ENCODE data around the gene EEF2.
"Not testable (repeated sequence)": the region's sequence is repeated elsewhere in the genome, so short reads cannot be mapped to it uniquely, and the experiment has no call there.

EEF2 gene

GRCh38 chr19:4012975-4013634, 27.8 kb upstream of the EEF2 start:
- Histone ChIP-seq H3K27me3 (ENCODE audit: control insufficient read depth, insufficient read depth, low read length) (no peaks in the 10 kb centered on the region), H3K9me3 (ENCODE audit: control insufficient read depth, insufficient read depth, low read length) (no peaks in the 10 kb centered on the region), H3K9ac (ENCODE audit: low read depth, low read length) (no peak overlapping the region), H3K4me3 (ENCODE audit: low read depth, low read length) (no peak overlapping the region), H3K4me1 (ENCODE audit: control insufficient read depth, insufficient read depth, low read length) (peaks cover 8% of the 10 kb centered on the region), H3K36me3 (ENCODE audit: control insufficient read depth, insufficient read depth, low read length) (peaks cover 44% of the 10 kb centered on the region)

- no peak overlapping the region for H3K9ac ChIP-seq (ENCODE audit: low read depth, low read length)
- peaks cover 42% of the 10 kb centered on the region for H3K36me3 ChIP-seq (ENCODE audit: control insufficient read depth, insufficient read depth, low read length)
- H3K4me1 ChIP-seq (ENCODE audit: control insufficient read depth, insufficient read depth, low read length): peaks cover 8% of the 10 kb centered on the region
Observed at GRCh38 chr19:4012092-4012974, 27.1 kb upstream of the EEF2 start.

GRCh38 chr19:4011430-4011829, 26.2 kb upstream of the EEF2 start:
- H3K36me3 ChIP-seq (ENCODE audit: control insufficient read depth, insufficient read depth, low read length): peaks cover 41% of the 10 kb centered on the region
- not testable (repeated sequence) for H3K4me1 ChIP-seq (ENCODE audit: control insufficient read depth, insufficient read depth, low read length); H3K9ac ChIP-seq (ENCODE audit: low read depth, low read length); H3K4me3 ChIP-seq (ENCODE audit: low read depth, low read length); H3K27me3 ChIP-seq (ENCODE audit: control insufficient read depth, insufficient read depth, low read length); H3K9me3 ChIP-seq (ENCODE audit: control insufficient read depth, insufficient read depth, low read length)

More at GRCh38 chr19:4012092-4012974, 27.1 kb upstream of the EEF2 start:
- Histone ChIP-seq H3K9me3 (ENCODE audit: control insufficient read depth, insufficient read depth, low read length) (no peaks in the 10 kb centered on the region), H3K4me3 (ENCODE audit: low read depth, low read length) (no peak overlapping the region), H3K27me3 (ENCODE audit: control insufficient read depth, insufficient read depth, low read length) (no peaks in the 10 kb centered on the region)

GRCh38 chr19:4010808-4011110, 25.5 kb upstream of the EEF2 start:
- Histone ChIP-seq H3K4me1 (ENCODE audit: control insufficient read depth, insufficient read depth, low read length) (peaks cover 8% of the 10 kb centered on the region), H3K4me3 (ENCODE audit: low read depth, low read length) (no peak overlapping the region), H3K9me3 (ENCODE audit: control insufficient read depth, insufficient read depth, low read length) (no peaks in the 10 kb centered on the region), H3K36me3 (ENCODE audit: control insufficient read depth, insufficient read depth, low read length) (peaks cover 41% of the 10 kb centered on the region), H3K27me3 (ENCODE audit: control insufficient read depth, insufficient read depth, low read length) (no peaks in the 10 kb centered on the region), H3K9ac (ENCODE audit: low read depth, low read length) (no peak overlapping the region)

GRCh38 chr19:4009990-4010807, 24.9 kb upstream of the EEF2 start:
- Histone ChIP-seq H3K27me3 (ENCODE audit: control insufficient read depth, insufficient read depth, low read length) (no peaks in the 10 kb centered on the region), H3K36me3 (ENCODE audit: control insufficient read depth, insufficient read depth, low read length) (peaks cover 36% of the 10 kb centered on the region), H3K4me3 (ENCODE audit: low read depth, low read length) (no peak overlapping the region), H3K9ac (ENCODE audit: low read depth, low read length) (no peak overlapping the region), H3K9me3 (ENCODE audit: control insufficient read depth, insufficient read depth, low read length) (no peaks in the 10 kb centered on the region), H3K4me1 (ENCODE audit: control insufficient read depth, insufficient read depth, low read length) (peaks cover 8% of the 10 kb centered on the region)

- Histone ChIP-seq H3K4me3 (ENCODE audit: low read depth, low read length) (peak overlapping the region; percentile 88), H3K36me3 (ENCODE audit: control insufficient read depth, insufficient read depth, low read length) (peaks cover 16% of the 10 kb centered on the region), H3K9me3 (ENCODE audit: control insufficient read depth, insufficient read depth, low read length) (no peaks in the 10 kb centered on the region), H3K4me1 (ENCODE audit: control insufficient read depth, insufficient read depth, low read length) (peaks cover 8% of the 10 kb centered on the region), H3K27me3 (ENCODE audit: control insufficient read depth, insufficient read depth, low read length) (no peaks in the 10 kb centered on the region), H3K9ac (ENCODE audit: low read depth, low read length) (peak overlapping the region; percentile 76)
Observed at GRCh38 chr19:4007836-4008539, 22.7 kb upstream of the EEF2 start.

GRCh38 chr19:4007021-4007835, 22.0 kb upstream of the EEF2 start, which contains the start of gene PIAS4:
PIAS4 (plus strand) TSS chr19:4007736; CDS start chr19:4007761, 25 bp downstream.
- peak within 1 kb of the TSS; percentile 83 for H3K9ac ChIP-seq (ENCODE audit: low read depth, low read length)
- peaks cover 8% of the 10 kb centered on the region for H3K4me1 ChIP-seq (ENCODE audit: control insufficient read depth, insufficient read depth, low read length)
- no peaks in the 10 kb centered on the region for H3K9me3 ChIP-seq (ENCODE audit: control insufficient read depth, insufficient read depth, low read length)
- peak within 1 kb of the TSS; percentile 88 for H3K4me3 ChIP-seq (ENCODE audit: low read depth, low read length)
- peaks cover 13% of the 10 kb centered on the region for H3K36me3 ChIP-seq (ENCODE audit: control insufficient read depth, insufficient read depth, low read length)
- no peaks in the 10 kb centered on the region for H3K27me3 ChIP-seq (ENCODE audit: control insufficient read depth, insufficient read depth, low read length)

GRCh38 chr19:4005436-4005835, 20.2 kb upstream of the EEF2 start:
- H3K9ac ChIP-seq (ENCODE audit: low read depth, low read length); H3K36me3 ChIP-seq (ENCODE audit: control insufficient read depth, insufficient read depth, low read length); H3K4me1 ChIP-seq (ENCODE audit: control insufficient read depth, insufficient read depth, low read length); H3K4me3 ChIP-seq (ENCODE audit: low read depth, low read length); H3K27me3 ChIP-seq (ENCODE audit: control insufficient read depth, insufficient read depth, low read length); H3K9me3 ChIP-seq (ENCODE audit: control insufficient read depth, insufficient read depth, low read length): not testable (repeated sequence)

- not testable (repeated sequence) for H3K4me3 ChIP-seq (ENCODE audit: low read depth, low read length); H3K9me3 ChIP-seq (ENCODE audit: control insufficient read depth, insufficient read depth, low read length); H3K9ac ChIP-seq (ENCODE audit: low read depth, low read length); H3K36me3 ChIP-seq (ENCODE audit: control insufficient read depth, insufficient read depth, low read length); H3K4me1 ChIP-seq (ENCODE audit: control insufficient read depth, insufficient read depth, low read length); H3K27me3 ChIP-seq (ENCODE audit: control insufficient read depth, insufficient read depth, low read length)
Observed at GRCh38 chr19:4000798-4001197, 15.5 kb upstream of the EEF2 start.

- not testable (repeated sequence) for H3K4me1 ChIP-seq (ENCODE audit: control insufficient read depth, insufficient read depth, low read length); H3K9ac ChIP-seq (ENCODE audit: low read depth, low read length); H3K36me3 ChIP-seq (ENCODE audit: control insufficient read depth, insufficient read depth, low read length); H3K27me3 ChIP-seq (ENCODE audit: control insufficient read depth, insufficient read depth, low read length); H3K4me3 ChIP-seq (ENCODE audit: low read depth, low read length); H3K9me3 ChIP-seq (ENCODE audit: control insufficient read depth, insufficient read depth, low read length)
Observed at GRCh38 chr19:3998667-3999412, 13.6 kb upstream of the EEF2 start.

Data from iPS-15b (cell line).